Glomerular endothelial cell (primary cell): ENCODE measurements around the gene RHOJ. TPM values are rescaled to one million over a fixed set of nuclear protein-coding genes. Genes with fewer than 3 reads are reported as not detected.
"Not testable (repeated sequence)": the region's sequence is repeated elsewhere in the genome, so short reads cannot be mapped to it uniquely, and the experiment has no call there.

Experiments
- DNase-seq: peaks from one replicate; pipeline ENCODE4 v3.0.0-alpha.2; 2011; ENCODE audit warnings: low read depth, low spot score; ENCODE audit errors: extremely low read depth
- total RNA-seq: library from RNA; depleted of rRNA; stranded (reverse); fragments of >200 nt; gene quantifications from 2 replicates; pipeline ENCODE4 v1.2.3, GENCODE V29; 2015

Gene RHOJ
- total RNA-seq = 57.3 and 103 TPM in 2 replicates

DNA sequence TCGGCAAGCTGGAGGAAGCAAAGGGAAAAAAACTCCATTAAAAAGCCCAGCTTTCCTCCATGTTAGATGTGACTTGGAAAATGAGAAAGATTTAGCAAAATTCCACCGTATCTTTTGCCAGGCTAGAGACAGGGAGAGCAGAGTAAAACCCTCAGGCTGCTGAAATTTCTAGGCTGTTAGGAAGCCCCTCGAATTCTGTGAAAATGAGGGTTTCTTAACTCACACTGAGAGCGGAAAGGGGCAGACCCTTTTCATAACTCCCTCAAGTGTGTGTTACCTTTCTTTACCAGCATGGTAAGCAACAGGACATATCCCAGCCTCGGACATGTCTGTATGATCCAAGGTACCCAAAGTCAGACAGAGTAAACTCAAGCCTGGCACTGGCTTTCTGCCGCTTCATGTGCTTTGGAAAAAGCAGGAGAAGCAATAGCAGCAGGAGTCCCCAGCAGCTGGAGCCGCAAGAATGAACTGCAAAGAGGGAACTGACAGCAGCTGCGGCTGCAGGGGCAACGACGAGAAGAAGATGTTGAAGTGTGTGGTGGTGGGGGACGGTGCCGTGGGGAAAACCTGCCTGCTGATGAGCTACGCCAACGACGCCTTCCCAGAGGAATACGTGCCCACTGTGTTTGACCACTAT lies at the start of gene RHOJ:
Gene RHOJ, plus strand, starts transcription at position 37 of the 637 bp plus-strand sequence. Its CDS starts 427 bp downstream, at position 464.
- DNase-seq = no peak

DNA sequence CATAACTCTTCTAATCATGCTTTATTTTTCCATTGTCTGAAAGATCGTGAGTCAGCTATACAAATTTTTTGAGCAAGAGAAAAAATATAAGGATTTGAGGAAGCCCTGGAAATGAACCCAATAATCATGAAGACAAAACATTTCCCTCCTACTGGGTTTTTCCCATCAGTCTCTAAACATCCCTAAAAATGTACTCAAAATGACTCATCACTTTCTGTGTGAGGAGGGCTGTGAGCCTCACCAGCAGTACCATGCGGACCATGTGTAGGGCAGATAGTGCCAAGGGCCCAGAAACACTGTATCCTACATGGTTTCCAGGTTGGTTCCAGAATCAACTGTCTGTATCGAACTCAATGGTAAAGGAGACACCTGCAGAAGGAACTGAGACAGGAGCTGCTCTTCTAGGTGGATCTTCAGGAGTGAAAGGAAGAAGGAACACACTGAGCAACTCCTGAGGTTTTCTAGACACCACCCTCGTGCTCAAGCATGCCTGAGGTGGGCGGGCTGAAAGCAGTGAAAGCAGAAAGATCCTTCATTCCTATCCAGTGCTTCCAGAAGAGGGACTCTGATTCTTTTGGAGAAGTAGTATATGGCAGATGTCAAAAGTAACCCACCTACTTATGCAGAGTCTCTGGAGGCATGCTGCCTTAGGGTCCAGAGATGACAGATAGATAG lies 48.6 kb upstream of the RHOJ start:
- peak; percentile 60 for DNase-seq

DNA sequence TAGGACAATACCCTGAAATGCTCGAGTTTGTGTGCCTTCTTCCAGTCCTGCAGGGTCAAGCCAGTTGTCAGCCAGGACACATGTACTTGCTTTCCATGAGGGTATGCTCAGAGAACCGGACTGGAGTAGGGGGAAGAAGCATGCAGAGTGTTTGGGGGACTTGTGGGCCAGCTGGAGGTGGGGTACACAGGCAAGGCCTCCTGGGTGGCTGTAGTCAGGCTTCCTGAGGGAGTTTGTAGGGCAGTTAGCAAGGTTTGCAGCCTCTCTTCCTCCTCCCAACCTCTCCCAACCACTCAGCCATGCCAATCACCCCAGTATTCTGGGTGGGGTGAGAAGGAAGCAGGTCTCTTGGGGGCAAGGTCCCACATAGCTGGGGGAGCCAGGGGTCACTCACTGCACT lies 47.0 kb upstream of the RHOJ start:
- DNase-seq = no peak

DNA sequence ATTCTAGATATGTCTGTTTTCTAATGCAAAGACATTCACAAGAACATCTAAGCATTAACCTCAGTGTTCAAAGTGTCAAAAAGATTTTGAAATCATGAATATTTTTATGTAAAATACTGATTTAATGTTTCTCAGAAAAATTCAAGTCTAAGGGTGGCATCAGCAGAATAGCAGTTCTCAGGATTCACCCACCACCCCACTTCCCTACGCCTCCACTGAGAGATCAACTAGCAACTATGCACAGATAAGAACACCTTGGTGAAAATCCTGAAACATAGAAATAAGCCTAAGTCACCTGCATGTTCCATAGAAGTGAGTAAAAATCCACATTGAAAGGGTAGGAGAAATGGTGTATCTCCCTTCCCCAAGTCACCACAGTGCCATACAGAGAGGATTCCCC lies 40.9 kb upstream of the RHOJ start:
- no peak for DNase-seq

DNA sequence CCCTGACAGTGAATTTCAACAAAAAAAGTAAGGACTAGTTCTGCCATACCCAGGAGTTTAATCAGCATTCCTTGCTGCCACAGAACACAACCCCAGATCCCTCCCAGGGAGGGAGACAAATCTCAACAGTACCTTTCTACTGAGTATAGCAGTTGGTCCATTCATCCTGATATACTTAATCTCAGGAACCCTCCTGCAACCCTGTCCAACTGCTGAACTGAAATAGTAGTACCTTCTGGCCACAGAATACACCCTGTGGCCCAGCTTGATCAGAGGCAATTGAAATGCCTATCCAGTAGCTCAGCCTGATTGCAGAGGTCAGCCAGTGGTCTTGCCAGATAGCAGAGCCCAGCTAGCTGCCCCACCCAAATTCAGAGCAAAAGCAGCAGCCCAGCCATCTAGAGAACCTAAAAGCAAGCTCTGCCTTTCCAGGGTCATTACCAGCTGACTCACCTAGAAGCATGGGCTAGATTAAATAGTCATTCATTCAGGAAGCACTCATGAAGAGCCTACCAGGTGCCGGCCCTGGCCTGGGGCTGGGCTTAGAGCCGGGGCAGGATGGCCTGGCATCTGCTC lies 40.0 kb upstream of the RHOJ start:
- DNase-seq = no peak

DNA sequence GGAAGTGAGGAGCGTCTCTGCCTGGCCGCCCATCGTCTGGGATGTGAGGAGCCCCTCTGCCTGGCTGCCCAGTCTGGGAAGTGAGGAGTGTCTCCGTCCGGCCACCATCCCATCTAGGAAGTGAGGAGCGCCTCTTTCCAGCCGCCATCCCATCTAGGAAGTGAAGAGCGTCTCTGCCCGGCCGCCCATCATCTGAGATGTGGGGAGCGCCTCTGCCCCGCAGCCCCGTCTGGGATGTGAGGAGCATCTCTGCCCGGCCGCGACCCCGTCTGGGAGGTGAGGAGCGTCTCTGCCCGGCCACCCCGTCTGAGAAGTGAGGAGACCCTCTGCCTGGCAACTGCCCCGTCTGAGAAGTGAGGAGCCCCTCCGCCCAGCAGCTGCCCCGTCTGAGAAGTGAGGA lies 39.0 kb upstream of the RHOJ start:
- not testable (repeated sequence) for DNase-seq

DNA sequence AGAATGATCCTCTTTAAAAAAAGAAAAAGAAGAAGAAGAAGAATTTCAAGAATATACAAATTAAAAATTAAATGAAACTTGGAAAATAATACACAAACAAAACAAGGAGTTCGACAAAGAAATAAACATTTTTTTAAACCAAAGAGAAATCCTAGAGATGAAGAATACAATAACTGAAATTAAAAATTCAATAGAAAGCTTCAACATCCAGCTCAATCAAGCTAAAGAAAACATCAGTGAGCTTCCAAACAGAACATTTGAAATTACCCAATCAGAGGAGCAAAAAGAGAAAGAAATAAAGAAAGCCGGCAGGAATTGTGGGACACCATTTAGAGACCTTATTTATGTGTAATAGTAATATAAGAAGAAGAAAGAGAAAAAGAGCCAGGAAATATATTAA lies 37.2 kb upstream of the RHOJ start:
- DNase-seq = no peak

DNA sequence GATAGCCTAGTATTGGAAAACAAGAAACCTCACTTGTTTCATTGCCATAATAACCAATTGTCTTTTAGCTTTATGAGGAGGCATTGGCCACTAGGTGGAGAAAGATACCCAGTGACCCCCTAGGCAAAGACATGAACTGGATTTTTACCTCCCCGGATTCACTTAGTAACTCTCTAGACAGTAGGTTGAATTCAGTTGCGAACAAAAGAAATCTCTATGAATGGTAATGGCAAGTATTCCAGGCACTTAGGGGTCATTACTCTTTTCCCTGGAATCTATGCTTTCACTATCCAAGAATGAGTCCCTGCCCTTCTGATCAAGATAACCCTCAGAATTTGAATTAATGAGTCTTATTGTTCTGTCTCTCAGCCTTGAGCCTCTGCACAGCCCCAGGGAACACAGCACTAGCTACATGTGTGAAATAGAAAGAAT lies 29.5 kb upstream of the RHOJ start:
- peak; percentile 77 for DNase-seq

DNA sequence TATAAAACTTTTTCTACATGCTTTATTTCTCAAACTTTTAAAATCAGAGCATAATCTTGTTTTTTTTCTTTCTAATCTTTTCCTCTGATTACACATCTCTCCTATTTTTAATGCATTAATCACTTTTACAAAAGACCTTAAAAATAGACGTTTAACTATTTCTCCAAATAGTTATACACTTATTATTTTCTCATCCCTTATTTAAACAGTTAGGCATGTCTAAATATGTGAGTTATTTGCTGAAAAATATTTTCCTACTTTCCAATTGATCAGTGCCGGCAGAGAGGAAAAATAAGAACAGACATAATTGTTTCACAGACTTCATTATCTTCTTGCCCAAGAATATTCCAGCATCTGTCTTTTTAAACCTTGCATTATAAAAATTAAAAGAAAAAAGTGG lies 28.7 kb upstream of the RHOJ start:
- DNase-seq = no peak

DNA sequence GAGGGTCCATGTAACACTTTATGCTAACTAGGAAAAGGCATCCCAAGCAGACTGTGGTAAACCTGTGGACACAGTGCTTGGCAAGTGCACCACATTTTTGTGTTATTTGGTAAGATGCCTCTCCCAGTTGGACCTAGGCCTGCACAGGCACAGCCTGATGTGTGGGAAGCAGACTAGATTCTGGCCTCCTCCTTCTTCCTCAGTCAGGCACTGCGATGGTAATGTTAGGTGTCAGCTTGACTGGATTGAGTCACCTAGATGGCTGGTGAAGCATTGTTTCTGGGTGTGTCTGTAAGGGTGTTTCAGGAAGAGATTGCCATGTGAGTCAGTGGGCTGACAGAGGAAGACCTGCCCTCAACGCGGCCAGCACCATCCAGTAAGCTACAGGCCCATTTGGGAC lies 25.3 kb upstream of the RHOJ start:
- DNase-seq = no peak

DNA sequence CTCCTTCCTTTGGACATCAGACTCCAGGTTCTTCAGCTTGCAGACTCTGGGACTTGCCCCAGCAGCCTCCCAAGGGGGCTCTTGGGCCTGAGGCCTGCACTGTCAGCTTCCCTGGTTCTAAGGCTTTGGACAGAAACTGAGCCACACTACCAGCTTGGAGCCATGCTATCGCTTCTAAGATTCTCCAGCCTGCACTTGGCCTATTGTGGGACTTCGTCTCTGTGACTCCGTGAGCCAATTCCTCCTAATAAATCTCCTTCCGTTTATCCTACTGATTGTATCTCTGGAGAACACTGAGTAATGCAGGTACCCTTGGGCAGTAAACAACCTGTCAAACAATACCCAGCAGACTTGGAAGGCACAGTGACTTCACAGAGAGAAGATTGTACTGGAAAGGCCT lies 24.9 kb upstream of the RHOJ start:
- DNase-seq = no peak

DNA sequence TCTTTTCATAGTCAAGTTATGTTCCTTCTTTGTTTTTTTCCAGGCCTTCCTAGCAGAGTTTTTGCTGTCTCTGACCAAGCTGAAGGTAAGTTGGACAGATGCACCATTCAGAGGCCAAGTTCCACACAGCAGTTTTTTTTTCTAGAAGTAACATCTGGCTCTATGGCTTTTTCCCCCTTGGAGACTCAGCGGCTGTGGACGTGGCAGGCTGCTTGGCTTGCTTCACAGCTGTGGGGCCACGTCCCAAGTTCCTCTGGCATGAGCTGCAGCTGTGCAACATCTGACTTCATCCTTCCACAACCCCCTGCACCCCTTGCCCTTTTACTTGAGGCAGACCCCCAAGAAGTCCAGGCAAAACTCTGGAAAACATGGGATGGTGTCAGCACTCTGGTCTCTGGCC lies 24.2 kb upstream of the RHOJ start:
- no peak for DNase-seq

DNA sequence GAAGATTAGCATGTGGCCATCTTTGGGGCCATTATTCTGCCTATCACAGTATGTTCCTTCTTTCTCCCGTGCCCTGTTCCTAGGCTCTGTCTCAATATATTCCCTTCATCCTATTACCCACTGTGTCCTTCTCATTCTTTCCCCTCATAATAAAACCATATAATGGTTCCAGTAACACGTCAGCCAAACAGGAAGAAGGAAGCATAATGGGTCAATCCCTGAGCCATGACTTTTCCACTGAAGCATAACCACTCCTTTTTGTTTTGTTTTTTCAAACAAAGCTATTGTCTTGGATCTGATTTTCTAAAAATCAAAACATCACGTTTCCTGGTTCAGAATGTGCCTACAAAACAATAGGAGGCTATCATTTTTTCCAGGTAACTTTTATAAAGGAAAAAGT lies 21.3 kb upstream of the RHOJ start:
- peak; percentile 64 for DNase-seq

DNA sequence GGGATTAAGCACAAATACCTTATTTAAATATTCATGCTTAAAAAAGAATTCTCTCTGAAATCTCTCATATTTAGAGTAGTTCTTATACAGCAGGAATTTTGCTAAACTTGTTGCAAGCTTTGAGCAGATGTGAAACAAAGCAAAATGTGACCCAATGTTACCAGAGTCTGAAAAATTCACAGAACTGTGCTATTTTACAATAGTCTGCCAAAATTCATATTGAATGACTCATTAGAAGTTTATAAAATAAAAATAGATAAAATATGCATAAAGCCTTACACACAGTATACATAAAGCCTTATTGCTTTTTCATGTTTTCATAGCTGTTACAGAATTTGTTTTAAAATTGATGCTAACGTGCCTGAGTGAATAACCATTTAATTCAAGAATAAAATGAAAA lies 17.8 kb upstream of the RHOJ start:
- no peak for DNase-seq

DNA sequence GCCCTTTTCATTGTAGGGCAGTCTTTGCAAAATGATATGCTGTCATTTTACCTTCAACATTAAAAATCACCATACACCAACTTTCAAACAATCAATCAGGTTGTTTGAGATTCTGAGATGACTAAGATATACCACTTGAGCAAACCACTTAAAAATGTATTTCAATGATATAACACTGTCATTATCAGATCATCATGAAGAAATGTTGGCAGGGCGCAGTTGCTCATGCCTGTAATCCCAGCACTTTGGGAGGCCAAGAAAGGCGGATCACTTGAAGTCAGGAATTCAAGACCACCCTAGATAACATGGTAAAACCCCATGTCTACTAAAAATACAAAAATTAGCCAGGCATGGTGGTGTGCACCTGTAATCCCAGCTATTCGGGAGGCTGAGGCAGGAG lies 13.0 kb upstream of the RHOJ start:
- DNase-seq = no peak

DNA sequence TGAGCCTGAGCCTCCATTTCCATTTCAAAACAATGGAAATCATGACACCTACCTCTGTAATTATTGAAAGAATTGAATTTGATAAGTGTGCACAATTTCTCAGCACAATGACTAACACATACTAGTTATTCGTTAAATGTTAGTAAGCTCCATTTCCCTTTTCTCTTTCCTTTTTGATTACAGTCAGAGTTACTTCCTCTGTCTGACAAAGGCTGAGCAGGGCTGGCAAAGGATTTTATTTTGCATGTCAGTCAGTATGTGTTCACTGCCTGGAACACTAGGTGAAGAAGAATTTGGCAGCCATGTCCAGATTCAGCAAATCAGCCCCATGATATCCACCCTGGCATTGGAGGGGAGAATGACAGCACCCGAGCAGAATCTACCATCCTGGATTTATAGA lies 12.2 kb upstream of the RHOJ start:
- peak; percentile 64 for DNase-seq

DNA sequence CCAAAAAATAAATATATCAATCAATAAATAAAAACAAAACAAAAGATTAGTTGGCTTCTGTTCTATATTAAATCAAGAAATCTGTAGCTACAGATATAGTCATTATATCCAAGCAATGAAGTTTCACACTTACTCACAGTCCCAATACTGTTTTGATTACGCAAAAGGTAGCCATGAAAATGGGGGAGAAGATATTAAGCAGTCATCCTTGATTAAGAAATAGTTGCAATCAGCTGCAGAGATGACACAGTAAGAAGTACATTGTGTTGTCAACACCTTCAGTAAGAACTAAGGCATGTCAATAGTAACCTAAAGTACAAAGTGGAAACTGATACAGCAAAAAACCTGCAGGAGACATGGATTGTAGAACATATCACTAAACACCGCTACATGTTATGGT lies 11.0 kb upstream of the RHOJ start:
- DNase-seq = no peak

DNA sequence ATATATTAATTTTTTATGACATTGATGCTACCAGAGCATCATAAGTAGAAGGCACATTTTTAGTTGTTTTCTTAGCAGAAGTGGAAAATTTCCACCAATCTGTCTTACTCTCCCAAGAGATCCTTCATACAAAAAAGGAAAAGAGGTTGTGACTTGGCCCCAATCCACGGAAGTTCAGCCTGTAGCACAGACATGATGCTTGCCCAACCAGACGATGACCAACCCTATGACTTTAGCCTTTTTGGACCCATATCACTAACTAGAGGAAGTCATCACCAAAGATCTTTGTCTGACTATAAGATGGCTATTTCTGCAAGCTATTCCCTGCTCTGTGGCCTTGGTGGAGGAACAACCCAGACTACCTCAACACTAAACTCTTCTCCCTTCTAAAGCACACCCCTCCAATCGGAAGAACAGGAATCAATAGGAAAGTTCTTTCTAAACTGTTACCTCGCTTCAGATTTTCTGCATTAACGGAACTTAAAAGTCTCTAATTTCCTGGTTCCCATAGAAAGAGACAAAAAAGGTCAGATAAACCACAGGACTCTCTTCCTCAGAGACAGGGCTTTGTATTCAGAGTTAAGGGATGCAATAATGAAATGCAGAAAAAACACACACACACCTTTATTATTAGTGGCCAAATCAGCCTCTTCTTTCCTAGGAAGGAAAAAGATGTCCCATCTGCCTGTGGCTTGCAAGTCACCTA lies 4.1 kb upstream of the RHOJ start:
- DNase-seq = no peak

DNA sequence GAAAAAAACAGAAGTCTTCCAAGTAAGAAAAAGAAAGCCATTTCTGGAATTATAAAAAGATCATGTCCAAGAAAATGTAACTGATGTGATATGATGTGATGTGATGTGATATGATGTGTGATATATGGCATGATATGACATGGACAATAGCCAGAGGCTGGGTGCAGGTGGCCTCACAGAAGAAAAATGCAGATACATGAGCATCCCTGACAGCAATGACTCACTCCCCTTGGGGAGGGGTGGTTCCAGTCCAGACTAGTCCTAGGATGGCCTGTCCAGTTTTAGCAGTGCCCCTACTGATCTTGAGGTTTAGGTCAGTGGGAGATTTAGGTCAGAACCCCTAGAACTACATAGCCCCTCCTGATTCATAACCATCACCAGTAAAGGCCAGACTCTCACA lies 3.5 kb upstream of the RHOJ start:
- DNase-seq = no peak

DNA sequence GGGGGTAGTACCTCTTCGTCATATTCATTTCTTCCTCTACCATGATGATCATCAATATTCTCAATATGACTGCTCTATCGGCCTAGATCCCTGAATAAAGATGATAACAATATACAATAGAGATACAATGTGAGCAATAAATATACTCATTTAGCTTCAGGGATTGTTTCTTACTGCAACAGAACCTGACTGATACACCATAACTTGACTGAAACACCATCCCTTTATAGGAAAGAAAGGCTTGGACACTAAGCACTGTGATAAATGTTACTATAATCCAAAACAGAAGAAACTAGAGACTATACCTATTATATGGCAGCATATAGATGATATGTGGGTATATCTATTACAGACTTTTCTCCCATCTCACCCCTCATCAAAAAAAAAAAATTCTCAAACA lies 1.2 kb upstream of the RHOJ start:
- no peak for DNase-seq

DNA sequence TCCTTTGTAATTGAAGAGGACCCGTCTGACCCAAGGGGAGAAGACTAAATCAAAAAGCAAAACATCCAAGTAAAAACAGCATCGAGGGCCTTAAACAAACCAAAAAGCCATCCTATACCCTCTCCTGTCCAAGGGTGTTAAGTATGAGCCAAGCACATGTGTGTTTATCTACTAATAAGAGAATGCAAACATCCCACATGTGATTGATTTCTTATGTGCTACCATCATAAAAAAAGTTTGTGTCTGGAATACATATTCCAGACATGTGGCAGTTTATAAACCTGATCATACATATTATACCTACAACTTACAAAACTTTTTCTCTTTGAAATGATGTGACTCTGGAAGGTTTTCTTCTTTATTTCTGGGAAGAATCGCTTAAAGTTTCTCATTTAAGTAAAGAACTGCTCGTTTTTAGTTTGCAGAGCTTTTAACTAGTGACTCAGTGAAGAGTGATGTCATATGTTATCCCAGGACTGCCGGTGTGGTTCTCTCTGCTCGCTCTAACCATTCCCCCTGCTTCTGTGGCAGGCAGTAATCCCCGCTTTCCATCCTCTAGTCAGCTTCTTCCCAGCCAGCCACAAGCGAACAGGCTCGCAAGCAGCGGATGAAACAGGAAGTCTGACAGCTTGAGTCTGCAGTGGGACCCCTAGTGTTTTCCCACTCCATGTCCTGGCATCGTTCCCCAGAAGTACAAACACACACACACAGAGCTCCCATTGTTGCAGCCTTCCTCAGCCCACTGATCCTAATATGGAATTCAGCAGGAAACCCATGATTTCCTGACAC lies 431 bp upstream of the RHOJ start:
- DNase-seq = peak; percentile 95
